Cardiac muscle cell (in vitro differentiated cells and primary cell): ENCODE data around the gene COL6A2. TPM values are rescaled to one million over a fixed set of nuclear protein-coding genes. Genes with fewer than 3 reads are reported as not detected.

Experiments
- DNase-seq, 2 donors: peaks; one replicate each; pipeline versions ENCODE4 v3.0.0 to v3.0.0-alpha.2; 2010 to 2017; ENCODE audit warnings: low read depth in 1 of 2, low spot score in 1 of 2
- H3K27ac ChIP-seq: fragments of 200-600 bp; sonication (generic); 2 replicates; pipeline ENCODE4 v1.5.1; 2016
- H3K27me3 ChIP-seq: fragments of 200-600 bp; sonication (generic); 2 replicates; pipeline ENCODE4 v1.6.0; 2016; ENCODE audit warnings: control low read depth
- H3K36me3 ChIP-seq: fragments of 200-600 bp; sonication (generic); 2 replicates; pipeline ENCODE4 v1.5.1; 2016; ENCODE audit warnings: control low read depth
- H3K4me1 ChIP-seq: fragments of 200-600 bp; sonication (generic); 2 replicates; pipeline ENCODE4 v1.8.1; 2017; ENCODE audit warnings: low read depth, mild to moderate bottlenecking, mixed run types
- H3K4me3 ChIP-seq: fragments of 200-600 bp; sonication (generic); 2 replicates; pipeline ENCODE4 v1.5.1; 2016; ENCODE audit warnings: mild to moderate bottlenecking
- H3K9me3 ChIP-seq: fragments of 200-600 bp; sonication (generic); 2 replicates; pipeline ENCODE4 v1.5.1; 2017; ENCODE audit warnings: low read depth, mild to moderate bottlenecking, control low read depth
- polyA plus RNA-seq: library from polyadenylated mRNA; unstranded; fragments of >200 nt; fragmentation: Nextera tagmentation; extraction: Ambion mirVana; gene quantifications from 2 replicates; pipeline ENCODE4 v1.2.1, GENCODE V29; 2016
- total RNA-seq: library from RNA; depleted of rRNA; stranded (reverse); fragments of >200 nt; gene quantifications from 2 replicates; pipeline ENCODE4 v1.2.3, GENCODE V29; 2016
- TF ChIP-seq, protein P1 (sequence below): IDR thresholded peaks from 2 replicates; pipeline ENCODE4 v1.5.1; 2012; ENCODE audit warnings: low read depth, mild to moderate bottlenecking, low read length

COL6A2 gene
- total and polyA plus RNA-seq, 2 experiments from 2014 or later = 153 to 260 TPM

DNA sequence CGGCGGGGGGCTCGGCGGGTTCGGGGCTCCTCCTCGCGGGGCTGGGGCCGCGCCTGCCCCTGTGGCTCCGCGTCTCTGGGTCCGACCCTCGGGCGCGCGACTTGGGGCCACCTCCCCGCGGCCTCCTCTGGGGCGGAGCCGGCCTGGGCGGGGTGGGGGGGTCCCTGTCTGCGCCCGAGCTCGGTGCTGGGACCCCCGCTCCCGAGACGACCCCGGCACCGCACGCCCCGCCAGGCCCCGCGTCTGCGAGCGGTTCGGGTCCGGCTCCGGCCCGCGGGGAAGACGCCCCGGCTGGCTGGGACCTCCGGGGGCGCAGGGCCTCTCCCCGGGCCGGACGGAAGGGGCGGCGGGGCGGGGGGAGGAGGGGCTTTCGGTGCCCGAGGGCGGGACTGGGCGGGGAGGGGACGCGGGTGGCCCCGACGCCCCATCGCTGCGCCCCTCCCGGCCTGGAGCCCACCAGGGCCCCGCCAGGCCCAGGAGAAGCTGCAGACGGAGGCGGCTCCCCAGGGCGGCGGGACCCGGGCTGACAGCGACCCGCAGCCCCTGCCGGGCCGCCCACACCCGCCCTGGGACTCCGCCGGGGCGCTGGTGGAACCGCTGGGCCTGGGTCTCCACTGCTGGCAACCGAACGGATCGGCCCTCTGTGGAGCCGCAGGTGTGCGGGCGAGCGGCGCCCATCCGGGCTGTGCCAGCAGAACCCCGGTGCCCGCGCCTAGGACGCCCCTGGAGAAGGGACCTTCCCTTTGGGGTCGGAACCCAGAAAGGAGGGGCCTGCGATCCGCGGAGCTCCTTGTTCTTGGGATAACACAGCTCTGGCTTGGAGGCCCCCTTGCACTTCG lies 610 bp downstream of the COL6A2 start:
- Histone ChIP-seq H3K36me3 (no peaks in the 10 kb centered on the region), H3K27me3 (no peaks in the 10 kb centered on the region), H3K4me3 (peak overlapping the region; percentile 64), H3K27ac (no peak overlapping the region), H3K9me3 (no peaks in the 10 kb centered on the region), H3K4me1 (no peaks in the 10 kb centered on the region)
- peak; percentile 34 to 36 for DNase-seq
- TF ChIP-seq, protein P1, sequence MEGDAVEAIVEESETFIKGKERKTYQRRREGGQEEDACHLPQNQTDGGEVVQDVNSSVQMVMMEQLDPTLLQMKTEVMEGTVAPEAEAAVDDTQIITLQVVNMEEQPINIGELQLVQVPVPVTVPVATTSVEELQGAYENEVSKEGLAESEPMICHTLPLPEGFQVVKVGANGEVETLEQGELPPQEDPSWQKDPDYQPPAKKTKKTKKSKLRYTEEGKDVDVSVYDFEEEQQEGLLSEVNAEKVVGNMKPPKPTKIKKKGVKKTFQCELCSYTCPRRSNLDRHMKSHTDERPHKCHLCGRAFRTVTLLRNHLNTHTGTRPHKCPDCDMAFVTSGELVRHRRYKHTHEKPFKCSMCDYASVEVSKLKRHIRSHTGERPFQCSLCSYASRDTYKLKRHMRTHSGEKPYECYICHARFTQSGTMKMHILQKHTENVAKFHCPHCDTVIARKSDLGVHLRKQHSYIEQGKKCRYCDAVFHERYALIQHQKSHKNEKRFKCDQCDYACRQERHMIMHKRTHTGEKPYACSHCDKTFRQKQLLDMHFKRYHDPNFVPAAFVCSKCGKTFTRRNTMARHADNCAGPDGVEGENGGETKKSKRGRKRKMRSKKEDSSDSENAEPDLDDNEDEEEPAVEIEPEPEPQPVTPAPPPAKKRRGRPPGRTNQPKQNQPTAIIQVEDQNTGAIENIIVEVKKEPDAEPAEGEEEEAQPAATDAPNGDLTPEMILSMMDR = no peak

DNA sequence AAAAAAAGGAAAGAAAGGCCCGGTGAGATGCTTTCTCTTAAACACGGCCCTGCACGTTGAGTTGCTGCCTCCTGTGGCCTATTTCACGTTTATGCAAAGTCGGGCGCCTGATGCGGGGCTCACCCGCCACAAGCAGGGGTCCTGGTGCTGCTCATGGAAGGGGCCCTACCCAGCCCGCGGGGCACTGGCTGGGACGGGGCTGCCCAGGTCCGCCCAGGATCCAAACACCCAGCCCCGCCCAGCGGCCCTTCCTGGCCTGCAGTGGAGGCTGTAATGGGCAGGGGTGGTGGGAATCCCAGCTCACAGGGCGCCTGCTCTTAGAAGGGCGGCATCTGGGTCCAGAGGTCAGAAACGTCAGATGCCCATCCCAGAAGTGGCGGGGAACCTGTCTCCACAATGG lies 1.6 kb downstream of the COL6A2 start:
- no peaks in the 10 kb centered on the region for H3K27me3 ChIP-seq
- no peak overlapping the region for H3K4me3 ChIP-seq
- no peaks in the 10 kb centered on the region for H3K9me3 ChIP-seq
- no peak overlapping the region for H3K27ac ChIP-seq
- TF ChIP-seq, protein P1 = peak; percentile 31
- H3K4me1 ChIP-seq = no peaks in the 10 kb centered on the region
- H3K36me3 ChIP-seq = no peaks in the 10 kb centered on the region
- DNase-seq = peak in 1 of 2 donors; percentile 50

DNA sequence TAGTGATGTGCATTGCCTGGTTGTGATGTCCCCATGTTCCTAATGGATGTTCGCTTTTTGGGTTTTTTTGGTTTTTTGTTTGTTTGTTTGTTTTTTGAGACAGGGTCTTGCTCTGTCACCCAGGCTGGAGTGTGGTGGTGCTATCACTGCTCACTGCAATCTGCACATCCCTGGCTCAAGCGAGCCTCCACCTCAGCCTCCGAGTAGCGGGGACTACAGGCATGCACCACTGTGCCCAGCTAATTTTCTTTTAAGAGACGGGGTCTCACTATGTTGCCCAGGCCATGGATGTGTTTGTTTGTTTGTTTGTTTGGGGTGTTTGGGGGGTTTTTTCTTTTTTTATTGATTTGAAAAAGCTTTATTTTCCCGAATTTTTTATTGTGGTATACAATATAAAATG lies 2.1 kb downstream of the COL6A2 start:
- TF ChIP-seq, protein P1 = no peak
- DNase-seq = no peak
- Histone ChIP-seq H3K36me3 (no peaks in the 10 kb centered on the region), H3K27ac (no peak overlapping the region), H3K9me3 (no peaks in the 10 kb centered on the region), H3K4me1 (no peaks in the 10 kb centered on the region), H3K4me3 (no peak overlapping the region), H3K27me3 (no peaks in the 10 kb centered on the region)

DNA sequence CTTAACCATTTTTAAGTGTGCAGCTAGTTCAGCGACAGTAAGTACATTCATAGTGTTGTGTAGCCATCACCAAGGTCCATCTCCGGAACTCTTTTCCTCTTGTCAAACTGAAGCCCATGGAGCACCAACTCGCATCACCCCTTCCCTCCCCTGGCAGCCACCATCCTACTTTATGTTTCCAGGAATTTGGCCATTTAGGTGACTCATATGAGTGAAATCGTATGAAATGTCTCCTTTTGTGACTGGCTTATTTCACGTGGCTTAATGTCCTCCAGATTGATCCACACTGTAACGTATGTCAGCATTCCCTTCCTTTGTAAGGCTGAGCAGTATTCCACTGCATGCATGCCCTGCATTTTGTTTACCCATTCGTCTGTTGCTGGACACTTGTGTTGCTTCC lies 2.5 kb downstream of the COL6A2 start:
- Histone ChIP-seq H3K27ac (no peak overlapping the region), H3K4me1 (no peaks in the 10 kb centered on the region), H3K9me3 (no peaks in the 10 kb centered on the region), H3K4me3 (no peak overlapping the region), H3K27me3 (no peaks in the 10 kb centered on the region), H3K36me3 (no peaks in the 10 kb centered on the region)
- DNase-seq = peak in 1 of 2 donors; percentile 56
- TF ChIP-seq, protein P1 = no peak

DNA sequence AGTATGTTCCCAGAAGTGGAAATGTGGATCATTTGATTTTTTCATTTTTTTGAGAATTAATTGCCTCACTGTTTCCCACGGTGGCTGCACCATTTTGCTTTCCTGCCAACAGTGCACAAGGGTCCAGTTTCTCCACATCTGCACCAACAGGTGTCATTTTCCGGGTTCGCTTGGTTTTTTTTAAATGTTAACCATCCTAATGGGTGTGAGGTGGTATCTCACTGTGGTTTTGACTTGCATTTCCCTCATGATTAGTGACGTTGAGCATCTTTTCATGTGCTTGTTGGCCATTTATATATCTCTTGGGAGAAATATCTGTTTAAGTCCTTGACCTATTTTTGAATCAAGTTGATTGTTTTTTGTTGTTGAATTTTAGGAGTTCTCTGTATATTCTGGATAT lies 3.0 kb downstream of the COL6A2 start:
- no peaks in the 10 kb centered on the region for H3K4me1 ChIP-seq
- H3K36me3 ChIP-seq = no peaks in the 10 kb centered on the region
- no peak for DNase-seq
- TF ChIP-seq, protein P1 = no peak
- H3K27me3 ChIP-seq = no peaks in the 10 kb centered on the region
- no peaks in the 10 kb centered on the region for H3K9me3 ChIP-seq
- no peak overlapping the region for H3K27ac ChIP-seq
- H3K4me3 ChIP-seq = no peak overlapping the region
